ENCODE measurements around the gene IFNA13. TPM values are rescaled to one million over a fixed set of nuclear protein-coding genes. Genes with fewer than 3 reads are reported as not detected.

The IFNA13 gene
- total RNA-seq, result not detected
- polyA plus RNA-seq, result not detected
- long read RNA-seq, donor 1, result 0 reads
- long read RNA-seq, donor 2, result 0 reads
- long read RNA-seq, donor 3, result 0 reads

- H3K4me3 ChIP-seq, result no peak within 1 kb of the TSS
- peaks cover 0 to 34% (median 15%) of the 10 kb centered on the region in 7 donors for H3K27me3 ChIP-seq
- DNase-seq, result no peak
- intact Hi-C loops (cut with DNase I), result no loop called here
- no peak for TF ChIP-seq CTCF (IDR thresholded peaks at IDR 0.05)
- no peaks in the 10 kb centered on the region for H3K4me1 ChIP-seq
- no peak for ATAC-seq
- H3K9me3 ChIP-seq, result no peaks in the 10 kb centered on the region
- H3K27ac ChIP-seq, result no peak within 1 kb of the TSS
- no peaks in the 10 kb centered on the region for H3K36me3 ChIP-seq
- WGBS, 2 donors, result 88 to 90% methylated on average over 3 of the region's 3 CpGs
These were observed at the start of gene IFNA13 for GRCh38 chr9:21367957-21368356. Gene IFNA13, minus strand, starts transcription at chr9:21368057. Its CDS starts 47 bp downstream, at chr9:21368010.

- intact Hi-C loops (cut with DNase I), result no loop called here
- Histone ChIP-seq H3K36me3 (no peaks in the 10 kb centered on the region), H3K9me3 (no peaks in the 10 kb centered on the region), H3K4me1 (no peaks in the 10 kb centered on the region), H3K27me3 (peaks cover 0 to 17% (median 0%) of the 10 kb centered on the region in 7 donors), H3K4me3 (no peak overlapping the region), H3K27ac (no peak overlapping the region)
- no peak for TF ChIP-seq CTCF (IDR thresholded peaks at IDR 0.05)
- ATAC-seq, result no peak
- no peak for DNase-seq
- 74 to 78% methylated on average over 5 of the region's 5 CpGs for WGBS, 2 donors
These were observed 47.8 kb upstream of the IFNA13 start for GRCh38 chr9:21415493-21416267.

- H3K27me3 ChIP-seq, result peaks cover 0 to 24% (median 11%) of the 10 kb centered on the region in 7 donors
- H3K36me3 ChIP-seq, result no peaks in the 10 kb centered on the region
- no peak for TF ChIP-seq CTCF (IDR thresholded peaks at IDR 0.05)
- no peak overlapping the region for H3K4me3 ChIP-seq
- WGBS, 2 donors, result 94 to 97% methylated on average over 2 of the region's 2 CpGs
- no peak overlapping the region for H3K27ac ChIP-seq
- no peaks in the 10 kb centered on the region for H3K9me3 ChIP-seq
- H3K4me1 ChIP-seq, result no peaks in the 10 kb centered on the region
- intact Hi-C loops (cut with DNase I), result no loop called here
- ATAC-seq (no peak), DNase-seq (no peak)
These were observed 46.5 kb upstream of the IFNA13 start for GRCh38 chr9:21414220-21414940.

- ATAC-seq, result peak in 1 of 8 donors; percentile 35
- 59 to 66% methylated on average over 5 of the region's 5 CpGs for WGBS, 2 donors
These were observed 45.8 kb upstream of the IFNA13 start for GRCh38 chr9:21413624-21414023.

More at GRCh38 chr9:21413624-21414023, 45.8 kb upstream of the IFNA13 start:
- intact Hi-C loops (cut with DNase I), result no loop called here
- Histone ChIP-seq H3K27me3 (peaks cover 0 to 28% (median 18%) of the 10 kb centered on the region in 7 donors), H3K4me3 (no peak overlapping the region), H3K4me1 (no peaks in the 10 kb centered on the region), H3K27ac (no peak overlapping the region), H3K36me3 (no peaks in the 10 kb centered on the region), H3K9me3 (no peaks in the 10 kb centered on the region)
- DNase-seq, result no peak
- TF ChIP-seq CTCF (IDR thresholded peaks at IDR 0.05), result peak in 4 of 9 donors; percentile 11 to 31 (median 14)

Measured in heart right ventricle (tissue), 16 donors.